HCEC 1CT (cell line): ENCODE results near the gene PEAK1.
"Not testable (repeated sequence)": the region's sequence is repeated elsewhere in the genome, so short reads cannot be mapped to it uniquely, and the experiment has no call there.

Experiments
- DNase-seq: peaks from one replicate; pipeline ENCODE4 v3.0.0-alpha.2; 2017

PEAK1 gene

GRCh38 chr15:77225088-77225487 lies 194.8 kb downstream of the PEAK1 start:
- DNase-seq: no peak

- no peak for DNase-seq
Observed at GRCh38 chr15:77224352-77224751, 195.6 kb downstream of the PEAK1 start.

- no peak for DNase-seq
Observed at GRCh38 chr15:77221708-77222107, 198.2 kb downstream of the PEAK1 start.

- DNase-seq: no peak
Observed at GRCh38 chr15:77221174-77221573, 198.7 kb downstream of the PEAK1 start.

- DNase-seq: no peak
Observed at GRCh38 chr15:77219841-77220240, 200.1 kb downstream of the PEAK1 start.

- no peak for DNase-seq
Observed at GRCh38 chr15:77209221-77209620, 210.7 kb downstream of the PEAK1 start.

- DNase-seq: no peak
Observed at GRCh38 chr15:77208241-77208640, 211.7 kb downstream of the PEAK1 start.

- no peak for DNase-seq
Observed at GRCh38 chr15:77201665-77202064, 218.2 kb downstream of the PEAK1 start.

- no peak for DNase-seq
Observed at GRCh38 chr15:77196381-77196780, 223.5 kb downstream of the PEAK1 start.

- DNase-seq: no peak
Observed at GRCh38 chr15:77195586-77195985, 224.3 kb downstream of the PEAK1 start.

- DNase-seq: no peak
Observed at GRCh38 chr15:77192451-77192850, 227.5 kb downstream of the PEAK1 start.

GRCh38 chr15:77191230-77191834 lies 228.6 kb downstream of the PEAK1 start:
- no peak for DNase-seq

- DNase-seq: peak; percentile 43
Observed at GRCh38 chr15:77187751-77188464, 232.0 kb downstream of the PEAK1 start.

GRCh38 chr15:77186594-77187011 lies 233.3 kb downstream of the PEAK1 start:
- peak; percentile 9 for DNase-seq

- no peak for DNase-seq
Observed at GRCh38 chr15:77185242-77185785, 234.6 kb downstream of the PEAK1 start.

GRCh38 chr15:77184352-77184751 lies 235.6 kb downstream of the PEAK1 start:
- not testable (repeated sequence) for DNase-seq

- no peak for DNase-seq
Observed at GRCh38 chr15:77183066-77183465, 236.8 kb downstream of the PEAK1 start.

GRCh38 chr15:77181305-77182074 lies 238.4 kb downstream of the PEAK1 start:
- no peak for DNase-seq

- DNase-seq: peak; percentile 15
Observed at GRCh38 chr15:77180757-77181156, 239.1 kb downstream of the PEAK1 start.

- DNase-seq: no peak
Observed at GRCh38 chr15:77180270-77180669, 239.6 kb downstream of the PEAK1 start.

- no peak for DNase-seq
Observed at GRCh38 chr15:77179541-77179998, 240.3 kb downstream of the PEAK1 start.

- no peak for DNase-seq
Observed at GRCh38 chr15:77178411-77178810, 241.5 kb downstream of the PEAK1 start.

- not testable (repeated sequence) for DNase-seq
Observed at GRCh38 chr15:77176148-77176547, 243.8 kb downstream of the PEAK1 start.

- no peak for DNase-seq
Observed at GRCh38 chr15:77173487-77173886, 246.4 kb downstream of the PEAK1 start.
